ENCODE measurements around the gene RFTN1. TPM values are rescaled to one million over a fixed set of nuclear protein-coding genes. Genes with fewer than 3 reads are reported as not detected.
A peak's percentile ranks its signal among the peaks of the same experiment; 100 is the strongest.

The RFTN1 gene
- total RNA-seq, 3 donors from 2014 or later (not counting 1 experiment from before 2014, with no cell fraction given), result 112 to 135 (median 115) TPM

DNA sequence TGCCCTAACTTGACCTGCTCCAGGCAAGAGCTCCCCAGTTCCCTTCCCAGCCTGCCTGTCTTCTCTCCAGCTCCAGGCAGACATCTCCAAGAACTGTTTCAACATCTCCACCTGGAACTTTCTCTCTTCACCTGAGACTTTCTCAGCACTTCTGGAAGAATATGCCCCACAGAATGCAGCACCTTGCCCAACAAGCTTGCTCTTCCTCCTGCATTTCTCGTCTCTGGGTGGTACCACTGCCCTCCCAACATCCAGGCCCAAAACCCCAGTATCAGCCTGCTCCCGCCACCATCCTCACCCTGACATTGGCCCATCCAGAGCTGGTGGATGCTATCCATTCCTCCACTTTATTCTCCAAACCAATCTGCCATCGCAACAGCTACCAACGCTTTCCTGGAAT lies 8.8 kb downstream of the RFTN1 start:
- Mint-ChIP-seq H3K27me3 (ENCODE audit: low read depth in 2 of 2) (no peaks in the 10 kb centered on the region), H3K36me3 (peaks cover 10% of the 10 kb centered on the region), H3K9me3 (no peaks in the 10 kb centered on the region), H3K4me3 (no peak overlapping the region), H3K4me1 (peaks cover 72 to 85% of the 10 kb centered on the region in 2 donors), H3K27ac (peak overlapping the region in 1 of 2 donors; percentile 67)
- intact Hi-C loops (cut with micrococcal nuclease), result no loop called here
- peaks cover 13% of the 10 kb centered on the region for H3K36me3 ChIP-seq (ENCODE audit: control insufficient read depth, insufficient read depth, low read length)
- no peaks in the 10 kb centered on the region for H3K9me3 ChIP-seq (ENCODE audit: control insufficient read depth, insufficient read depth, low read length)
- TF ChIP-seq, protein P1, sequence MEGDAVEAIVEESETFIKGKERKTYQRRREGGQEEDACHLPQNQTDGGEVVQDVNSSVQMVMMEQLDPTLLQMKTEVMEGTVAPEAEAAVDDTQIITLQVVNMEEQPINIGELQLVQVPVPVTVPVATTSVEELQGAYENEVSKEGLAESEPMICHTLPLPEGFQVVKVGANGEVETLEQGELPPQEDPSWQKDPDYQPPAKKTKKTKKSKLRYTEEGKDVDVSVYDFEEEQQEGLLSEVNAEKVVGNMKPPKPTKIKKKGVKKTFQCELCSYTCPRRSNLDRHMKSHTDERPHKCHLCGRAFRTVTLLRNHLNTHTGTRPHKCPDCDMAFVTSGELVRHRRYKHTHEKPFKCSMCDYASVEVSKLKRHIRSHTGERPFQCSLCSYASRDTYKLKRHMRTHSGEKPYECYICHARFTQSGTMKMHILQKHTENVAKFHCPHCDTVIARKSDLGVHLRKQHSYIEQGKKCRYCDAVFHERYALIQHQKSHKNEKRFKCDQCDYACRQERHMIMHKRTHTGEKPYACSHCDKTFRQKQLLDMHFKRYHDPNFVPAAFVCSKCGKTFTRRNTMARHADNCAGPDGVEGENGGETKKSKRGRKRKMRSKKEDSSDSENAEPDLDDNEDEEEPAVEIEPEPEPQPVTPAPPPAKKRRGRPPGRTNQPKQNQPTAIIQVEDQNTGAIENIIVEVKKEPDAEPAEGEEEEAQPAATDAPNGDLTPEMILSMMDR (IDR thresholded peaks at IDR 0.05), result no peak
- no peak for ATAC-seq
- H3K27me3 ChIP-seq (ENCODE audit: control insufficient read depth, insufficient read depth, low read length), result no peaks in the 10 kb centered on the region
- H3K4me3 ChIP-seq (ENCODE audit: low read length), result no peak overlapping the region
- no peak for DNase-seq
- WGBS (ENCODE audit: insufficient coverage), result 96% methylated on average over 4 of the region's 4 CpGs
- no peak overlapping the region for H3K27ac ChIP-seq (ENCODE audit: low read length)
- peaks cover 33% of the 10 kb centered on the region for H3K4me1 ChIP-seq (ENCODE audit: control insufficient read depth, insufficient read depth, low read length)

DNA sequence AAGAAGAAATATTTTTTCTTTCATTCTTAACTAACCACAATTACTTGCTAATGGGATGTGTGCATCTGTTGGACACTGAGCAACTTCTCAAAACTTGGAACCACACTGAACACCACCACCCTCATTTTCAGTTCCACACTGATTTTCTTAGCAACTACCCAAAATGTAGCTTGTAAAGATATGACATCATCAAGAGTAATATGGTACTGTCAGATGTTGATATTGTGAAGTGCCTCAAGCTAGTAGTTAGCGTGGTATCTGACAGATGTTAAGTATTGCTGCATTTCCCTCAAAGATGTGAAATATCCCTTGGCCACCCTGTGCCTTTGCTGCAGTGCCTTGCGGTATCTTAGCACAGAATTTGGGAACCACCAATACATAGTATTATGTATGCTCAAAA lies 9.3 kb downstream of the RFTN1 start:
- H3K27me3 ChIP-seq (ENCODE audit: control insufficient read depth, insufficient read depth, low read length), result no peaks in the 10 kb centered on the region
- H3K36me3 ChIP-seq (ENCODE audit: control insufficient read depth, insufficient read depth, low read length), result peaks cover 13% of the 10 kb centered on the region
- peak overlapping the region; percentile 51 to 67 for H3K27ac Mint-ChIP-seq
- 74% methylated on average over 2 of the region's 2 CpGs for WGBS (ENCODE audit: insufficient coverage)
- H3K27ac ChIP-seq (ENCODE audit: low read length), result no peak overlapping the region
- peaks cover 33% of the 10 kb centered on the region for H3K4me1 ChIP-seq (ENCODE audit: control insufficient read depth, insufficient read depth, low read length)
- ATAC-seq, result peak in 2 of 3 donors; percentile 18 to 28
- H3K36me3 Mint-ChIP-seq, result peaks cover 10% of the 10 kb centered on the region
- H3K4me1 Mint-ChIP-seq, result peaks cover 73 to 85% of the 10 kb centered on the region in 2 donors
- DNase-seq, result no peak
- intact Hi-C loops (cut with micrococcal nuclease), result no loop called here
- no peak overlapping the region for H3K4me3 Mint-ChIP-seq
- H3K27me3 Mint-ChIP-seq (ENCODE audit: low read depth in 2 of 2), result no peaks in the 10 kb centered on the region
- no peaks in the 10 kb centered on the region for H3K9me3 ChIP-seq (ENCODE audit: control insufficient read depth, insufficient read depth, low read length)
- TF ChIP-seq, protein P1 (IDR thresholded peaks at IDR 0.05), result no peak
- no peak overlapping the region for H3K4me3 ChIP-seq (ENCODE audit: low read length)
- no peaks in the 10 kb centered on the region for H3K9me3 Mint-ChIP-seq

DNA sequence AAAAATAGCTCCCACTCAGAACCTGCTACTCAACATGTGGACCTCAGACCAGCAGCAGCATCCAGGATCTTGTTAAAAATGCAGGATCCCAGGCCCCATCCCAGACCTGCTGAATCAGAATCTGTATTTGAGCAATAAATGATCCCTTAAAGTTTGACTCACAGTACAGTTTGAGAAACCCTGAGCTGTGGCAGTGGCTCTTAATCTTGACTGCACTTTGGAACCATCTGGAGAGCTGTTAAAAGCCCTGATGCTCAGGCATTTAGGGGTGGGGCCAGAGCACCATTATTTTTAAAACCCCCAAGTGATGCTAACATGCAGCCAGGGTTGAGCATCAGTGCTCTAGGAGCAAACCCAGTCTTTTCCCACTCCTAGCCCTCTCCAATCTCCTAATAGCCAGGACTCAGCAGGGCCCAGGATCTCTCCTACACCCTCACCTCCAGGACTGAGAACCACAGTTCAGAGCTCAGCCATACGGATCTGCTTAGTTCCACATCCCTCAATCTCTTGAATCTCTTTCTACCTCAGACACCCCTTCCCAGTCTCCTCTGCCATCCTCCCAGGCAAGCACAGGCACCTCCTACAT lies 10.2 kb downstream of the RFTN1 start:
- Mint-ChIP-seq H3K27ac (peak overlapping the region; percentile 51 to 67), H3K27me3 (ENCODE audit: low read depth in 2 of 2) (no peaks in the 10 kb centered on the region), H3K9me3 (no peaks in the 10 kb centered on the region), H3K4me1 (peaks cover 76 to 87% of the 10 kb centered on the region in 2 donors), H3K36me3 (peaks cover 10% of the 10 kb centered on the region), H3K4me3 (peak overlapping the region; percentile 13)
- no peak overlapping the region for H3K27ac ChIP-seq (ENCODE audit: low read length)
- TF ChIP-seq, protein P1 (IDR thresholded peaks at IDR 0.05), result no peak
- no peaks in the 10 kb centered on the region for H3K9me3 ChIP-seq (ENCODE audit: control insufficient read depth, insufficient read depth, low read length)
- peaks cover 13% of the 10 kb centered on the region for H3K36me3 ChIP-seq (ENCODE audit: control insufficient read depth, insufficient read depth, low read length)
- H3K4me3 ChIP-seq (ENCODE audit: low read length), result no peak overlapping the region
- H3K27me3 ChIP-seq (ENCODE audit: control insufficient read depth, insufficient read depth, low read length), result no peaks in the 10 kb centered on the region
- peaks cover 37% of the 10 kb centered on the region for H3K4me1 ChIP-seq (ENCODE audit: control insufficient read depth, insufficient read depth, low read length)
- no peak for ATAC-seq
- DNase-seq, result no peak
- WGBS (ENCODE audit: insufficient coverage), result 83% methylated on average over 1 of the region's 1 CpG
- intact Hi-C loops (cut with micrococcal nuclease), result no loop called here
